Left lung (tissue), 10 donors: ENCODE data around the gene LAMB1. TPM values are rescaled to one million over a fixed set of nuclear protein-coding genes. Genes with fewer than 3 reads are reported as not detected.
A peak's percentile ranks its signal among the peaks of the same experiment; 100 is the strongest.

ENCODE experiments used
- ATAC-seq: fragments of 200-7000 bp; cut with Tn5 transposase; one replicate; pipeline ENCODE4 v1.9.1; 2020; ENCODE audit warnings: moderate library complexity
- DNase-seq, 4 donors: peaks; one replicate each; pipeline ENCODE4 v3.0.0-alpha.2; 2013 to 2020
- H3K27ac ChIP-seq, 2 donors: fragments of 200-600 bp; sonication (generic) in 1 of 2; one replicate each; pipeline versions ENCODE4 v1.5.0 to v1.8.0; 2020 to 2021
- H3K27me3 ChIP-seq, 2 donors: fragments of 200-600 bp; sonication (generic) in 1 of 2; one replicate each; pipeline versions ENCODE4 v1.5.0 to v1.8.0; 2020 to 2021
- H3K36me3 ChIP-seq, 2 donors: fragments of 200-600 bp; sonication (generic) in 1 of 2; one replicate each; pipeline versions ENCODE4 v1.5.0 to v1.8.0; 2020 to 2021
- H3K4me1 ChIP-seq, 2 donors: fragments of 200-600 bp; one replicate each; pipeline ENCODE4 v1.8.0; 2021
- H3K4me3 ChIP-seq, 2 donors: fragments of 200-600 bp; sonication (generic) in 1 of 2; one replicate each; pipeline versions ENCODE4 v1.5.0 to v1.8.0; 2020 to 2021; ENCODE audit warnings: mild to moderate bottlenecking in 1 of 2
- H3K9me3 ChIP-seq, 2 donors: fragments of 200-600 bp; sonication (generic) in 1 of 2; one replicate each; pipeline versions ENCODE4 v1.5.0 to v1.8.0; 2020 to 2021
- intact Hi-C, 2 donors: fragments of 100-400 bp; cut with DNase I; formaldehyde crosslinking; loops; one replicate each; pipeline versions ENCODE4 v1.11.2 to v1.14.2; 2022
- polyA plus RNA-seq, 6 donors: library from polyadenylated mRNA; unstranded; fragments of 120-200 nt; gene quantifications; one replicate each; pipeline ENCODE4 v1.2.1, GENCODE V29; 2013; ENCODE audit not compliant: insufficient read length in 6 of 6
- total RNA-seq, 2 donors: library from RNA; stranded (reverse); fragmentation: NEBNext Ultra II Directional; extraction: Animal tissue kit (Norgen Biotek cat#: 25700); gene quantifications; one replicate each; pipeline ENCODE4 v1.2.1, GENCODE V29; 2021
- TF ChIP-seq, protein P1 (sequence below), 2 donors: fragments of 200-600 bp; sonication (generic) in 1 of 2; IDR thresholded peaks; one replicate each; pipeline versions ENCODE4 v1.5.0 to v1.8.0; 2021; ENCODE audit warnings: antibody characterized with exemption in 2 of 2
- donor health status: DM: no; HTN: yes; CAD: no.
- donor health status: DM: no; HTN: no; CAD: no.

LAMB1 gene
- total and polyA plus RNA-seq, 8 donors = 175 to 583 (median 505) TPM

- Histone ChIP-seq H3K4me3 (no peak overlapping the region), H3K27me3 (peaks cover 8 to 11% of the 10 kb centered on the region in 2 donors), H3K27ac (no peak overlapping the region), H3K4me1 (peaks cover 0 to 5% of the 10 kb centered on the region in 2 donors), H3K9me3 (no peaks in the 10 kb centered on the region), H3K36me3 (no peaks in the 10 kb centered on the region)
- ATAC-seq = no peak
- TF ChIP-seq, protein P1, sequence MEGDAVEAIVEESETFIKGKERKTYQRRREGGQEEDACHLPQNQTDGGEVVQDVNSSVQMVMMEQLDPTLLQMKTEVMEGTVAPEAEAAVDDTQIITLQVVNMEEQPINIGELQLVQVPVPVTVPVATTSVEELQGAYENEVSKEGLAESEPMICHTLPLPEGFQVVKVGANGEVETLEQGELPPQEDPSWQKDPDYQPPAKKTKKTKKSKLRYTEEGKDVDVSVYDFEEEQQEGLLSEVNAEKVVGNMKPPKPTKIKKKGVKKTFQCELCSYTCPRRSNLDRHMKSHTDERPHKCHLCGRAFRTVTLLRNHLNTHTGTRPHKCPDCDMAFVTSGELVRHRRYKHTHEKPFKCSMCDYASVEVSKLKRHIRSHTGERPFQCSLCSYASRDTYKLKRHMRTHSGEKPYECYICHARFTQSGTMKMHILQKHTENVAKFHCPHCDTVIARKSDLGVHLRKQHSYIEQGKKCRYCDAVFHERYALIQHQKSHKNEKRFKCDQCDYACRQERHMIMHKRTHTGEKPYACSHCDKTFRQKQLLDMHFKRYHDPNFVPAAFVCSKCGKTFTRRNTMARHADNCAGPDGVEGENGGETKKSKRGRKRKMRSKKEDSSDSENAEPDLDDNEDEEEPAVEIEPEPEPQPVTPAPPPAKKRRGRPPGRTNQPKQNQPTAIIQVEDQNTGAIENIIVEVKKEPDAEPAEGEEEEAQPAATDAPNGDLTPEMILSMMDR (IDR thresholded peaks at IDR 0.05) = no peak
- intact Hi-C loops = no loop called here
- no peak for DNase-seq
Observed at GRCh38 chr7:107884066-107884818, 118.7 kb downstream of the LAMB1 start.

- intact Hi-C loops = no loop called here
- Histone ChIP-seq H3K4me1 (peaks cover 0 to 8% of the 10 kb centered on the region in 2 donors), H3K36me3 (no peaks in the 10 kb centered on the region), H3K4me3 (no peak overlapping the region), H3K27ac (no peak overlapping the region), H3K27me3 (peaks cover 8 to 11% of the 10 kb centered on the region in 2 donors), H3K9me3 (no peaks in the 10 kb centered on the region)
- no peak for DNase-seq
- TF ChIP-seq, protein P1 (IDR thresholded peaks at IDR 0.05) = no peak
- no peak for ATAC-seq
Observed at GRCh38 chr7:107882766-107883165, 120.2 kb downstream of the LAMB1 start.

DNA sequence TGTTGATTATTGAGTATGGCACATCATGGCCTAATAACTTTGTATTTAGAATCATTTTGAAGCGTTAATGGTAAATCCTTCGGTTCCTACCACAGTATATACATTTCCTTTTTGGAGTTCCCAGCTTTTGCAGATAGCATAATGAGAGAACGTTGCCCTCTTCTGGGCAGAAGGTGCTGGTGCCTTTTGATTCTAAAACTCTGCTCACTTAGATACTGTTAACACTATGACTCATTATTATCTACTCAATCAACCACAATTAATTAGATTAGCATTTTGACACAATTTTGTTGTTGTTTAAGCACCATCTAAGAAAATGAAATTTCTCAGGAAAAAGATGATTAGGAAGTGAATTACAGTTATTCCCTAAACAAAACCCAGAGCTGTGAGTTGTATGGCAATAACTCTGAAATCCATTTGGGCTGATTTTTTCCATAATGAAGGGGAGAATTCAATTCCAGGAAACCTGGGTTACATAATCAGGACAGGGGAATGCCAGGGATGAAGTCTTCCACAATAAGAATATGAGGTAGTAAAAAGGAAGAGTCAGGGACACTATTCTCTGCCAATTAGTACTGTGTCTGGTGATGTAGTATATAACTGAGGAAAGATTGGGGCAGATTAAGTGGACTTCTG, 123.4 kb downstream of the LAMB1 start:
- intact Hi-C loops = loop anchor here in 1 of 2 donors (10.0 kb wide), 1 partner anchor 135 kb away; the partner anchor contains the start of gene CBLL1
- peak in 2 of 4 donors; percentile 29 to 66 for DNase-seq
- Histone ChIP-seq H3K36me3 (no peaks in the 10 kb centered on the region), H3K4me3 (no peak overlapping the region), H3K27me3 (peaks cover 0 to 6% of the 10 kb centered on the region in 2 donors), H3K27ac (no peak overlapping the region), H3K9me3 (no peaks in the 10 kb centered on the region), H3K4me1 (peaks cover 0 to 28% of the 10 kb centered on the region in 2 donors)
- peak; percentile 86 for ATAC-seq
- TF ChIP-seq, protein P1 (IDR thresholded peaks at IDR 0.05) = peak; percentile 66 to 76

GRCh38 chr7:107878636-107879035, 124.3 kb downstream of the LAMB1 start:
- Histone ChIP-seq H3K9me3 (no peaks in the 10 kb centered on the region), H3K27me3 (peaks cover 0 to 6% of the 10 kb centered on the region in 2 donors), H3K36me3 (no peaks in the 10 kb centered on the region), H3K4me3 (no peak overlapping the region), H3K27ac (no peak overlapping the region), H3K4me1 (peaks cover 0 to 29% of the 10 kb centered on the region in 2 donors)
- DNase-seq (no peak), ATAC-seq (peak; percentile 30)
- intact Hi-C loops = loop anchor here in 1 of 2 donors (10.0 kb wide), 1 partner anchor 134 kb away; the partner anchor contains the start of gene CBLL1
- TF ChIP-seq, protein P1 (IDR thresholded peaks at IDR 0.05) = no peak
